ENCODE measurements around the gene ARHGAP22.

The ARHGAP22 gene

DNA sequence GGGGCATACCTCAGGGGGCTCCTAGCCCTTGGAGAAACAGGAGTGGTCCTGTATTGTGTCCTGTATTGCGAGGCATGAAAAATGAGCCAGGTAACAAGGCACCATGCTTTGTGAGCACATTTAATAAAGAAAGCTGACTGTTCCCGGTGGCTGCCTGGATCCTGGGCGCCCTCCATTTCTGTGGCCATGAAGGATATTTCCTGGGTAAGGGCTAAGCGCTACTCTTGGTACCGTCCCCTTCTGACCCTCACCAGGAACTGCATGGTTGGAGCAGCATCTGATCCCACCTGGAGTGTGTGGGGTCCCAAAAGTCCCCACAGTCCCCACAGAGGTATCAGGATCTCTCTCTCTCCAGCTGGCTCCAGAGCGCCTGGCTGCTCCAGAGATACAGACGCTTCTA, 158.9 kb downstream of the ARHGAP22 start:
- in situ Hi-C loops (cut with HindIII; ENCODE audit: low pct_unique_long_range_greater_than_20kb, low sequenced_read_pairs), result no loop called here
- TF ChIP-seq JUND (IDR thresholded peaks at IDR 0.05; ENCODE audit: low read depth), result no peak
- DNase-seq (ENCODE audit: low read depth in 1 of 2, low spot score in 1 of 2), result no peak

DNA sequence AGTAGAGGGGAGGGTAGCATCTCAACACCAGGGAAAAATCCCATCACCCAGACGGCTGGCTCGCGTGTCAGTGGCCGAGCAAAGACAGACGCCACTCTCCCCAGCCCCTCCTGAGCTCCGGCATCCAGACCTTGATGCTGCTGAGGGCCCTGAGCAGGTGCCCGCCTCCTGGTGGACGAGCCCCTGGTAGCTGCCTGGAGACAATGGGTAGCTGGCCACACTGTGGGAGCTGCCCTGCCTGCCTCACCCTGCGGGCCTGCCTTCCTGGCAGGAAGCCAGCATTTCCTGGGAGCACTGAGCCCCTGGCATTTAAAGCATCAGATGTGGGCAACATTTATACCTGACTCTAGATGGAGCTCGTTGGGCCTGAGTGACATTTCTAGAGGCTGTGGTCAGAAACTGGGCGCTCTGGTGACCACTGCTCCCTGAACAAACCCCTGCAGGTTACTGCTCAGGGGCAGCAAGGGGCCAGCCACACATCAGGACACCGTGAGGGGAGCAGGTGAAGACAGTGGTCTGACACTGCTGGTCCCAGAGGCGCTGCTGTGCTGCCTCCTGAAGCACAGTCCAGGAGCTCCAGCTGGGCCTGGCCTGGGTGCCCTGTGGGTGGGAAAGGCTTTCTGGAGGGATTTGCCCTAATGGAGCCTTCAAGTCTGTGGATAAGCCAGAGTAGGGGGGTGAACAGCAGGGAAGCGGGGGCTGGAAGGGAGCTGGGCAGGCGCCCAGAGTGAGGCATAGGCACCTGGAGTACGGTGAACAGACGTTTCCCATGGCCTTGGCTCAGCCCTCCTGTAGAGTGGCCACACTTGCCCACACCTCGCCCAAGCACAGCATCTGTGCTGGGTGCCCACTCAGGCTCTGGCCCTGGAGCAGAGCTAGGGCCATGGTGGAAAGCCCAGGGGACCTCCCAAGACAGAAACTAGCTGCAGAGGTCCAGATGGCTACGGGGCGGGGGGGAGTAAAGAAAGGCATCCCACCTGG, 159.7 kb downstream of the ARHGAP22 start:
- DNase-seq (ENCODE audit: low read depth in 1 of 2, low spot score in 1 of 2), result peak in 1 of 2 experiments; percentile 61
- in situ Hi-C loops (cut with HindIII; ENCODE audit: low pct_unique_long_range_greater_than_20kb, low sequenced_read_pairs), result no loop called here

DNA sequence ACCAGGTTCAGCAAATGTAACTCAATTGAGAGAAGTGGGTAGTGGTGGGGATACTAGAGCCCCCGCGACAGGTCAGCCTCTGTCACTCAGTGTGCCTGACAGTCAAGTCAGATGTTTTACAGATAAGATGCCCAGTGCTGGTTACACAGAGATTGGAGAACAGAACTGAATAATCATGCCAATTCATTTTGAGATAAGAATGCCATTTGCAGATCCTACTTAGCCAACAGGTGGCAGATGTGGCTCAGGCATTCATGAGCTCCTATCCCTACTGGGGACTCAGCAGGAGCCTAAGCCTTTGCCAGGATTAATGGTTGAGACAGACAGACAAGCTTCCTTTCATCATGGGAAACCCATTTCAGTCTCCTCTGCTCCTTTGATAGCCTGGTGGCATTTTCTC, 160.6 kb downstream of the ARHGAP22 start:
- in situ Hi-C loops (cut with HindIII; ENCODE audit: low pct_unique_long_range_greater_than_20kb, low sequenced_read_pairs), result no loop called here
- DNase-seq (ENCODE audit: low read depth in 1 of 2, low spot score in 1 of 2), result peak in 1 of 2 experiments; percentile 65
- no peak for TF ChIP-seq JUND (IDR thresholded peaks at IDR 0.05; ENCODE audit: low read depth)

More for the DNA sequence above, 159.7 kb downstream of the ARHGAP22 start:
- TF ChIP-seq JUND (IDR thresholded peaks at IDR 0.05; ENCODE audit: low read depth), result no peak

DNA sequence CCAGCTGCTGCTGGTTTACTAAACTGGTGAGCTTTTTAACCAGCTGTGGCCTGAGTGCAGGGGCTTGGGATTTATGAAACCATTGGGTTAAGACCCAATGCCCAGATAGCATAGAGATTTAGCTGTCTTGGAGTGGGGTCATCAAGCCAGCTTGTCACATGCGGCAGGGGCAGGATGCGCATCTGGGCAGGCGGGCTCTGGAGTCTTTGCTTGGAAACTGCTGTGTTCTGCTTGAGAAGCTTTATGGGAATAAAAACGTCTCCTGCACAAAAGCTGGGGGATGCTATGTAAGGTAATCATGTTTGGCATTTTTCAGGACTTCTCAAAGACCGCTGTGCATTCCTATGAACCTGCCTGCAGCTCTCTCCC, 162.1 kb downstream of the ARHGAP22 start:
- in situ Hi-C loops (cut with HindIII; ENCODE audit: low pct_unique_long_range_greater_than_20kb, low sequenced_read_pairs), result no loop called here
- TF ChIP-seq JUND (IDR thresholded peaks at IDR 0.05; ENCODE audit: low read depth), result no peak
- DNase-seq (ENCODE audit: low read depth in 1 of 2, low spot score in 1 of 2), result no peak

DNA sequence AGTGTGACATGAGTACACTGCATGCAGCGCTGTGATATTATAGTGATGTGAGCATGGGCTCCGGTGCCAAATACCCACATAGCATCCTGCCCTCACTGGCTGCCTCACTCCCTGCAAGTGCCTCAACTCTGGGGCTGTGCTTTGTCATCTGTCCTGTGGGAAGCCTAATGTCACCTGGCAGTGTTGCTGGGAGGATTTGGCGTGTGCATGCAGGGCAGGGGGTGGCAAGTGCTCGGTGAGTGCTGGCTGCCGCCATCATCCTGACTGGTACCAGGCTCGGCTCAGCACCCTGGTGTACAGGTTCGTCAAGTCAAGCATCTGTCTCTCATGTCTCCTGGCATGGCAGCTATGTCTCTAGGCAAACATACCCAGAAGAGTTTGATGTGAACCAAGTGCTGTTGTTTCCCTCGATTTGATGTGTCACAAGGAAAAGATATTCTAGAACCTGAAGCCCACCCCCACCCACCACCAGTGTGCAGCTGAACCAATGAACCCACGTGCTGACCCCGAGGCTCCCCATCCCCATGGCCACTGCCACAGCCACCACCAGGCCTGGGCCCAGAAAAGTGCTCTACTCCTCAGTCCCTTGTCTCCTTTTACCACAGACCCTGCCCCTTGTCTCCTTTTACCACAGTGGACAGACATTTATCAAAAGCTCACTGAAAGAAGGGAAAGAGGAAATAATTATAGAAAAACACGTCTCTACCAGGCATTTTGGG, 162.6 kb downstream of the ARHGAP22 start:
- no peak for DNase-seq (ENCODE audit: low read depth in 1 of 2, low spot score in 1 of 2)
- in situ Hi-C loops (cut with HindIII; ENCODE audit: low pct_unique_long_range_greater_than_20kb, low sequenced_read_pairs), result no loop called here
- TF ChIP-seq JUND (IDR thresholded peaks at IDR 0.05; ENCODE audit: low read depth), result no peak

DNA sequence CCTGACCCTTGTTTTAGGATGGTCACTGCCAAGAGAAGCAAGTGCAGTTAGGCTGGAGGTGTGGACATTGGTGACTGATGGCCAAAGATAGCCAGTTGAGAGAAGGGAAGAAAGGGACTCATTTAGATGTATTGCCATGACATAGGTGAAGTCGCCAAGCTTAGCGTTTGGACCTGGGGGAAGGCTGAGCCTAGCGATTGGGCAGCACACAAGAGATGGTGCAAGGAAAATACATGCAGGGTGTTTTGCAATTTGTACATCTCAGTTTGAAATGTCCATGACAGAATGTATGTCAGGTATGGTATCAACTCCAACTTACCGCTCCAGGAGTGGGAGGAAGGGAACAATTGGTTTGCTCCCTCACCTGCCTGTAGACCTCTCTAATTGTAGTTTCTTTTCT, 164.1 kb downstream of the ARHGAP22 start:
- DNase-seq (ENCODE audit: low read depth in 1 of 2, low spot score in 1 of 2), result no peak
- TF ChIP-seq JUND (IDR thresholded peaks at IDR 0.05; ENCODE audit: low read depth), result no peak
- in situ Hi-C loops (cut with HindIII; ENCODE audit: low pct_unique_long_range_greater_than_20kb, low sequenced_read_pairs), result no loop called here

DNA sequence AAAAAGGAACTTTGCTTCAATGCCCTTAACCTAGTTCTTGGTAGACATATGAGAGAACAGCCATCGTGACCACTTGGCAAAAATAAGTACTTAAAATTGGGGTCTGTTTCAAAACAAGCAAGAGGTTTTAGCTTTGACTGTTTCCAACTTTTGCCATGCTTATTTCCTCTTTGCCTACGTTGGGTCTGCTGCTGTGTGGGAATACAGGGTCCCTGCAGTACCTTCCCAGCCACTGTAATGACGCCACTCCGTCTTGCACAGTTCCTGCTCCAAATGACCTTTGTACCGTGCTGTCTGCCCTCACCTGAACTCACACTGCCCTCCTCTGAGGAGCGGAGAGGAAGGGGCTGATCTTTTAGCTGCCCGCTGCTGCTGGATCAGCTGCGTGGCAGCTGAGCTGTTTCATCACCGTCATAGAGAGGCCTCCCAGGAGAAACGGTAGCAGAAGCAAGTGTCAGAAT, 165.3 kb downstream of the ARHGAP22 start:
- in situ Hi-C loops (cut with HindIII; ENCODE audit: low pct_unique_long_range_greater_than_20kb, low sequenced_read_pairs), result no loop called here
- no peak for DNase-seq (ENCODE audit: low read depth in 1 of 2, low spot score in 1 of 2)
- TF ChIP-seq JUND (IDR thresholded peaks at IDR 0.05; ENCODE audit: low read depth), result no peak

DNA sequence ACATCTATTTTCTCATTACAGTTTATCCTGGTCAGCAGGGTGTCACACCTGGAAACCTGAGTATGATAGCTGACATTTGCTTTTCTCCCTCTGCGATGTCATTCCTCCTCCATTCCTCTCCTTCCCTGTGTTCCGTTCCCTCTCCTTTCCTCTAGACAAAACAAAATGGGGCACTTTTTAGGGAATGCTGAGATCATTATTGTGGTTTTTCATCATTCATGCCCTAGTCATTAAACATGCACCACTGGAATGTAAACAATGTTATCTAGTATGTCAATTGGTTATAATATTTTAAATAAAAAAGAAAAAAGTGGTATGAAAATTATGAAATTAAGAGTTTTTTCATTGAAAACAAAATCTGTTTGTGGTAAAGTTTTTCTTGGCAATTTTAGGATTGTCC, 165.8 kb downstream of the ARHGAP22 start:
- in situ Hi-C loops (cut with HindIII; ENCODE audit: low pct_unique_long_range_greater_than_20kb, low sequenced_read_pairs), result no loop called here
- TF ChIP-seq JUND (IDR thresholded peaks at IDR 0.05; ENCODE audit: low read depth), result no peak
- no peak for DNase-seq (ENCODE audit: low read depth in 1 of 2, low spot score in 1 of 2)

DNA sequence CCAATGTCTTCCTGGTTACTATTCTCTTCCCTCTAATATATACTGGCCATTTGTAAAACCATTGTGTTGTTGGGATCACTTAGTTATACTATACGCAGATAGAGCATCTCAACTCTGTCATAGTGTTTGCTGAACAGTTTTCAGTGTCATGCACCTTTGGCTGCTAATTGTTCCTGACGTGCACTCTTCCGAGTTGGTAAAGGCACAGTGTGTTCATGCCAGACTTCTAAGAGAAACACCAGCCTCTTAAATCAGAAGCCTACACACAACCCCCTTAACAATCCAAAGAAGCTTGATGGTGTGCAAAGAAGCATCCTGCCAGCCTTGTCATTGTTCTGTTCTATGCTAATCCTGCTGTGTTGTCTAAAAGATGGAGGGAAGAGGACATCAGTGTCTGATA, 167.3 kb downstream of the ARHGAP22 start:
- in situ Hi-C loops (cut with HindIII; ENCODE audit: low pct_unique_long_range_greater_than_20kb, low sequenced_read_pairs), result no loop called here
- DNase-seq (ENCODE audit: low read depth in 1 of 2, low spot score in 1 of 2), result no peak
- TF ChIP-seq JUND (IDR thresholded peaks at IDR 0.05; ENCODE audit: low read depth), result no peak

DNA sequence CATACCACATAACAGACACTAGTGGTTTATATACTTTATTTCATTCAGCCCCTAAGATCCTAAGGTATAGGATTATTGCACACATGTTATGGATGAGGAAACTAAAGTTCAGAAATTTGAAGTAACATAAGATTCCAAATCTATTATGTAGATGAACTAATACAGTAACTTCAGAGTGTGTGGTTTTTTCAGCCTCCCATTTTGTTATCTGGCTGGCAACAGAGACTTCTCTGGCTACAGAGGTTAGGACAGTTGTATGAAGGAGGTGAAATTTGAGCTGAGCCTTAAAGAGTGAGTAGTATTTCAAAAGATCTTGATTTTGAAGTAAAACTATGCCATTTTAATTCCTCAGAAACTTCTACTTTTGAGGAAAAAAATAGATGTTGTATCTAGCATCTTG, 173.0 kb downstream of the ARHGAP22 start:
- no peak for DNase-seq (ENCODE audit: low read depth in 1 of 2, low spot score in 1 of 2)
- TF ChIP-seq JUND (IDR thresholded peaks at IDR 0.05; ENCODE audit: low read depth), result no peak
- in situ Hi-C loops (cut with HindIII; ENCODE audit: low pct_unique_long_range_greater_than_20kb, low sequenced_read_pairs), result no loop called here

DNA sequence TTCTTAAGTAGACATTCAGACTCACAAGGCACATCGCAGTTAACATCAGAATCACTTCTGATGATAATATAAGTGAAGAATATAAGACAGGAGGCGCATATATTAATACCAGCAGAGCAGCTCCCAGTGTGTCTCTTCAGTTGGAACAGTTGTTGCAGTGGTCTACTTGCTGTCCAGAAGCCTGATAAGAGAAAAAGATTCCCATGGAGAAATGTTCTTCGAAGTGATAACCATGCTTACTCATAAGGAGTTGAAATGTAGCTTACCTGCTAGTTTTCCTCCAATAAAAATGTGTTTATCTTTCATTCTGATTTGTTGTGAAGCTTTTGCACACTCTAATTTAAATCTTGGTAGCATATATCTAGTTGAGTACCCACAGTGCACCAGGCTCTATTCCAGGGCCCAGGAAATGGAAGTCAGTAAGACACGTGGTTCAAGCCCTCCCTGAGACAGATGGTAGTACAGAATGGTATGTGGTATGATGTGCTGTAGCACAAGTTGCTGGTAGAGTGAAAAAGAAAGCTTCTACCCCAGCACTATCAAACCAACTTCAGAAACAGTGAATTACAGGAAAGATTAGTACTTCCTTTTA, 174.4 kb downstream of the ARHGAP22 start:
- no peak for TF ChIP-seq JUND (IDR thresholded peaks at IDR 0.05; ENCODE audit: low read depth)
- in situ Hi-C loops (cut with HindIII; ENCODE audit: low pct_unique_long_range_greater_than_20kb, low sequenced_read_pairs), result no loop called here
- DNase-seq (ENCODE audit: low read depth in 1 of 2, low spot score in 1 of 2), result no peak

DNA sequence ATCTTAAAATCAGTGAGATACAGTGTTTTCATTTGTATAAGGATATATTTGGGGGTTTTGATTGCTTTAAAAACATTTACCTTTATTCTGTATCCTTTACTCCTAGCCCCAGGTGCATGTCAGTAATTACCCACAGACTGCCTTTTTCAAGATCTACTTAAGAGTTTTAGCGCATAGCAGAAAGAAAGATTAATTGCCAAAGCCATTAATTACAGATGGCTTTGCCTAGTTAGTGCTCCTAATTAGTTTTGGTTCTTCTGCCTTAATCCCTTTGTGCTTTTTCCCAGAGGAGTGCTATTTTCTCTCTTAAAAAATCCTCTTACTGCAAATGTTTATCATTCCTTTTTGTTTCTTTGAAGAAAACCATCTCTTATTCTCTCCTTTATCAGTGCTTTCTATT, 175.6 kb downstream of the ARHGAP22 start:
- in situ Hi-C loops (cut with HindIII; ENCODE audit: low pct_unique_long_range_greater_than_20kb, low sequenced_read_pairs), result no loop called here
- no peak for TF ChIP-seq JUND (IDR thresholded peaks at IDR 0.05; ENCODE audit: low read depth)
- DNase-seq (ENCODE audit: low read depth in 1 of 2, low spot score in 1 of 2), result no peak

DNA sequence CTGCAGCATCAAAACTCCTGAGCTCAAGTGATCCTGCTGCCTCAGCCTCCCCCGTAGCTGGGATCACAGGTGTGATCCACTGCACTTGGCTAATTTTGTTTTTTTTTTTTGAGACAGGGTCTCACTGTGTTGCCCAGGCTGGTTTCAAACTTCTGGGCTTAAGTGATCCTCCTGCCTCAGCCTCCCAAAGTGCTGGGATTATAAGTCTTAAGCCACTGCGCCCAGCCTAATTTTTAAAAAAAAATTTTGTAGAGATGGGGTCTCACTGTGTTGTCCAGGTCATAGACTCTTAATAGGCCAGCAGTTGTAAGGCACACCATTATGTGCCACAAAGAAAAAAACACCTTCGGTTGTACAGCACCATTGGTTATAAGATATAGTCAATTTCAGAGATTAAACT, 176.0 kb downstream of the ARHGAP22 start:
- in situ Hi-C loops (cut with HindIII; ENCODE audit: low pct_unique_long_range_greater_than_20kb, low sequenced_read_pairs), result no loop called here

More for the DNA sequence above, 176.0 kb downstream of the ARHGAP22 start:
- DNase-seq (ENCODE audit: low read depth in 1 of 2, low spot score in 1 of 2), result no peak
- TF ChIP-seq JUND (IDR thresholded peaks at IDR 0.05; ENCODE audit: low read depth), result no peak
